Spinal cord (tissue), 10 donors: ENCODE results near the gene LCN9. TPM values are rescaled to one million over a fixed set of nuclear protein-coding genes. Genes with fewer than 3 reads are reported as not detected.

ENCODE experiments used
- DNase-seq, 6 donors: peaks; one replicate each; pipeline versions ENCODE4 v3.0.0 to v3.0.0-alpha.2; 2013 to 2015; ENCODE audit warnings: low spot score in 6 of 6, low read depth in 4 of 6
- H3K27ac ChIP-seq: one replicate; pipeline ENCODE4 v1.5.1; 2013; ENCODE audit warnings: low read depth, low read length, control low read depth
- H3K27me3 ChIP-seq: one replicate; pipeline ENCODE4 v1.6.1; 2013; ENCODE audit warnings: low read length; ENCODE audit not compliant: control insufficient read depth, insufficient read depth
- H3K36me3 ChIP-seq: one replicate; pipeline ENCODE4 v1.6.1; 2013; ENCODE audit warnings: low read length; ENCODE audit not compliant: control insufficient read depth, insufficient read depth
- H3K4me1 ChIP-seq: one replicate; pipeline ENCODE4 v1.6.1; 2013; ENCODE audit warnings: low read length; ENCODE audit not compliant: control insufficient read depth, insufficient read depth
- H3K4me3 ChIP-seq: one replicate; pipeline ENCODE4 v1.5.1; 2013; ENCODE audit warnings: low read depth, low read length, control low read depth
- H3K9me3 ChIP-seq: one replicate; pipeline ENCODE4 v1.6.1; 2013; ENCODE audit warnings: low read length; ENCODE audit not compliant: control insufficient read depth, insufficient read depth
- WGBS: methylation state at CpG from one replicate; pipeline ENCODE4 v1.1.5; 2013; ENCODE audit warnings: missing lambda C conversion rate; ENCODE audit not compliant: insufficient coverage; 5-methylcytosine and 5-hydroxymethylcytosine counted together
- polyA plus RNA-seq, 2 donors: library from polyadenylated mRNA; unstranded; fragments of 120-200 nt; gene quantifications; one replicate each; pipeline ENCODE4 v1.2.1, GENCODE V29; 2013; ENCODE audit not compliant: insufficient read length in 2 of 2
- total RNA-seq, 2 donors: library from RNA; depleted of rRNA in 1 of 2; stranded (reverse); fragments of 120-200 nt in 1 of 2; fragments of >200 nt in 1 of 2; gene quantifications; one replicate each; pipeline versions ENCODE4 v1.2.3 to v1.2.4, GENCODE V29; 2013 to 2014
- donor health status: healthy.

LCN9 gene
- total and polyA plus RNA-seq, 4 donors: not detected

GRCh38 chr9:135680056-135680455, 16.9 kb downstream of the LCN9 start:
- Histone ChIP-seq H3K27me3 (no peaks in the 10 kb centered on the region), H3K4me1 (no peaks in the 10 kb centered on the region), H3K9me3 (no peaks in the 10 kb centered on the region), H3K4me3 (no peak overlapping the region), H3K36me3 (no peaks in the 10 kb centered on the region), H3K27ac (no peak overlapping the region)
- DNase-seq: no peak
- 65% methylated on average over 13 of the region's 16 CpGs for WGBS

GRCh38 chr9:135681161-135681560, 18.1 kb downstream of the LCN9 start:
- DNase-seq: no peak
- 93% methylated on average over 5 of the region's 5 CpGs for WGBS
- no peak overlapping the region for H3K27ac ChIP-seq
- H3K4me1 ChIP-seq: no peaks in the 10 kb centered on the region
- H3K9me3 ChIP-seq: no peaks in the 10 kb centered on the region
- no peaks in the 10 kb centered on the region for H3K27me3 ChIP-seq
- H3K4me3 ChIP-seq: no peak overlapping the region
- no peaks in the 10 kb centered on the region for H3K36me3 ChIP-seq

GRCh38 chr9:135683401-135684034, 20.4 kb downstream of the LCN9 start:
- Histone ChIP-seq H3K4me3 (no peak overlapping the region), H3K27ac (no peak overlapping the region), H3K27me3 (no peaks in the 10 kb centered on the region), H3K4me1 (no peaks in the 10 kb centered on the region), H3K9me3 (no peaks in the 10 kb centered on the region), H3K36me3 (peaks cover 2% of the 10 kb centered on the region)
- WGBS: 84% methylated on average over 13 of the region's 15 CpGs
- DNase-seq: no peak

- 78% methylated on average over 14 of the region's 17 CpGs for WGBS
- H3K27me3 ChIP-seq: no peaks in the 10 kb centered on the region
These were observed 21.6 kb downstream of the LCN9 start for GRCh38 chr9:135684691-135685090.

DNA sequence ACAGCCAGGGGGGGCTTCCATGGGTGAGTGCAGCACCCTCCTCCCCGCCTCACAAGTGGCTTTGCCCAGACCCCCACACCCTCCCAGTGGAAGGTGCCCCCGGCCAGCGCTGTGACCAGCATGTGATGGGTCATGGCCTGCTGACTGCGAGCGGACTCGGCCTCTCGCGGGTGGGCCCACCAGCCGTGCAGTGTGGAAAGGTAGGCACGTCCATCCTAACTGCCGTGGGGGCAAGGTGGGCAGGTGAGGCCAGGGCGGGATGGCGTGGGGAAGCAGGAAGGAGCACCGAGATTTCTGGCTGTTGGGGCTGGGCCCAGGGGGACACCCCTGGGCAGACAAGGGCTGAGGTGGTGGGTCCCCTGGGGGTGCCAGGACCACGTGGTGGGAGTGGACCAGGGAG, 24.1 kb downstream of the LCN9 start:
- DNase-seq: no peak
- WGBS: 93% methylated on average over 15 of the region's 15 CpGs
- peaks cover 5% of the 10 kb centered on the region for H3K4me1 ChIP-seq
- no peak overlapping the region for H3K27ac ChIP-seq
- H3K9me3 ChIP-seq: no peaks in the 10 kb centered on the region
- no peak overlapping the region for H3K4me3 ChIP-seq
- H3K27me3 ChIP-seq: no peaks in the 10 kb centered on the region
- peaks cover 2% of the 10 kb centered on the region for H3K36me3 ChIP-seq

More at GRCh38 chr9:135684691-135685090, 21.6 kb downstream of the LCN9 start:
- H3K36me3 ChIP-seq: peaks cover 2% of the 10 kb centered on the region
- no peak overlapping the region for H3K4me3 ChIP-seq
- H3K27ac ChIP-seq: no peak overlapping the region
- H3K9me3 ChIP-seq: no peaks in the 10 kb centered on the region
- H3K4me1 ChIP-seq: peaks cover 4% of the 10 kb centered on the region
- no peak for DNase-seq

GRCh38 chr9:135689011-135689410, 25.9 kb downstream of the LCN9 start:
- peak in 1 of 6 donors; percentile 82 for DNase-seq
- peaks cover 23% of the 10 kb centered on the region for H3K4me1 ChIP-seq
- no peak overlapping the region for H3K4me3 ChIP-seq
- no peaks in the 10 kb centered on the region for H3K9me3 ChIP-seq
- no peak overlapping the region for H3K27ac ChIP-seq
- H3K36me3 ChIP-seq: peaks cover 2% of the 10 kb centered on the region
- no peaks in the 10 kb centered on the region for H3K27me3 ChIP-seq
- WGBS: 55% methylated on average over 7 of the region's 10 CpGs

GRCh38 chr9:135690836-135691570, 27.9 kb downstream of the LCN9 start:
- Histone ChIP-seq H3K27ac (no peak overlapping the region), H3K9me3 (no peaks in the 10 kb centered on the region), H3K4me1 (peaks cover 24% of the 10 kb centered on the region), H3K36me3 (peaks cover 2% of the 10 kb centered on the region), H3K4me3 (no peak overlapping the region), H3K27me3 (no peaks in the 10 kb centered on the region)
- DNase-seq: no peak
- 95% methylated on average over 19 of the region's 19 CpGs for WGBS

GRCh38 chr9:135692410-135692809, 29.3 kb downstream of the LCN9 start:
- H3K4me1 ChIP-seq: peaks cover 24% of the 10 kb centered on the region
- H3K9me3 ChIP-seq: no peaks in the 10 kb centered on the region
- WGBS: 80% methylated on average over 11 of the region's 11 CpGs
- H3K27me3 ChIP-seq: no peaks in the 10 kb centered on the region
- no peak overlapping the region for H3K27ac ChIP-seq
- H3K36me3 ChIP-seq: peaks cover under 1% of the 10 kb centered on the region
- H3K4me3 ChIP-seq: no peak overlapping the region
- DNase-seq: no peak

DNA sequence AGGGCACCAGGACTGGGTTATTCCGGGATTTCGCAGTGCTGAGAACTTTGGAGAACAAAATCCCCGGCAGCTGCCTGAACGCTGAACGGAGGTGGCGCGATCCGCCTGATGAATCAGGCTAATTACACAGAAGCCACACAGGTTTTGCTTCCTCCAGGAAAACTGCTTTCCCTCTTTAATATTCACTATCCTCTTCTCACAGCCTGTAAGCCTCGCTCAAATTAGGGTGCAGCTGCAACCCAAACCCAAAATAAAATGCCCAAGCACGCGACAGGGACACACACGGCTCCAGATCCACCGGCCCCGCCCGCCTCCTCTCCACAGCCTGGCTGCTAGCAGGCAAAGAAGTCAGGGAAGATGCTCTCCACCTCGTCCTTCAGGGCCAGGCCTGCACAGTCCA, 30.2 kb downstream of the LCN9 start:
- Histone ChIP-seq H3K9me3 (no peaks in the 10 kb centered on the region), H3K4me3 (no peak overlapping the region), H3K27me3 (no peaks in the 10 kb centered on the region), H3K27ac (no peak overlapping the region), H3K36me3 (no peaks in the 10 kb centered on the region), H3K4me1 (peaks cover 24% of the 10 kb centered on the region)
- peak in 1 of 6 donors; percentile 71 for DNase-seq
- 65% methylated on average over 16 of the region's 16 CpGs for WGBS

DNA sequence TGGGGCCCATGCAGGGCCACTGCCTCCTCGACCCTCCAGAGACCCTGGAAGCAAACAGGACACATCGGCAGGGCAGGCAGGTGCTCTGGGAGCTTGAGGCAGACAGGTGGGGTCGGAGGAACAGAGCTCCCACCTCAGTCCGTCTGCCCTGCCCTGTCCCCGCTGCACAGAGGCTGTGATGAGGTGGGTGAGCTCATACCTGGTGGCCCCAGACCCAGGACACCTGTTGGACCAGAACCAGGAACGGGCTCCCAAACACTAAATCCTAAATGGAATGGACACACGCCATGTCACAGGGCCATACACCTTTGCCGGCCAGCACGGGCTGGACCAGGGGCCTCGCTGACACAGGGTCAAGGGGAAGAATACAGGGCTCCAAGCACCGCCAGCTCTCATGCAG, 30.7 kb downstream of the LCN9 start:
- Histone ChIP-seq H3K27me3 (no peaks in the 10 kb centered on the region), H3K4me1 (peaks cover 24% of the 10 kb centered on the region), H3K36me3 (no peaks in the 10 kb centered on the region), H3K9me3 (no peaks in the 10 kb centered on the region), H3K4me3 (no peak overlapping the region), H3K27ac (no peak overlapping the region)
- 89% methylated on average over 11 of the region's 11 CpGs for WGBS
- DNase-seq: no peak
